IMR-90 (cell line): Measurements from ENCODE around the gene AUH.
A peak's percentile ranks its signal among the peaks of the same experiment; 100 is the strongest.

Source experiments
- CEBPB ChIP-seq: IDR thresholded peaks from 2 replicates; pipeline ENCODE4 v1.6.1; 2012; ENCODE audit warnings: low read depth, low read length, improper control_type of control experiment
- CHD1 ChIP-seq: IDR thresholded peaks from 2 replicates; pipeline ENCODE4 v1.6.1; 2012; ENCODE audit warnings: low read depth, low read length, improper control_type of control experiment
- MAFK ChIP-seq: IDR thresholded peaks from 2 replicates; pipeline ENCODE4 v1.6.1; 2012; ENCODE audit warnings: low read depth, low read length, improper control_type of control experiment
- MAZ ChIP-seq: IDR thresholded peaks from 2 replicates; pipeline ENCODE4 v1.6.1; 2012; ENCODE audit warnings: low read depth, mild to moderate bottlenecking, low read length, improper control_type of control experiment, moderate library complexity, borderline replicate concordance
- MXI1 ChIP-seq: IDR thresholded peaks from 2 replicates; pipeline ENCODE4 v1.6.1; 2012; ENCODE audit warnings: low read depth, mild to moderate bottlenecking, low read length, moderate library complexity, borderline replicate concordance
- POLR2A ChIP-seq: IDR thresholded peaks from 2 replicates; pipeline ENCODE4 v1.6.1; 2012; ENCODE audit warnings: mild to moderate bottlenecking, low read depth, low read length
- RAD21 ChIP-seq: IDR thresholded peaks from 2 replicates; pipeline ENCODE4 v1.6.1; 2012; ENCODE audit warnings: low read length, improper control_type of control experiment
- RCOR1 ChIP-seq: IDR thresholded peaks from 2 replicates; pipeline ENCODE4 v1.6.1; 2012; ENCODE audit warnings: mild to moderate bottlenecking, low read length, improper control_type of control experiment; ENCODE audit not compliant: insufficient replicate concordance
- RFX5 ChIP-seq: IDR thresholded peaks from 2 replicates; pipeline ENCODE4 v1.8.0; 2012; ENCODE audit warnings: low read depth, mild to moderate bottlenecking, low read length, moderate library complexity
- SMC3 ChIP-seq: fragments of 150-350 bp; IDR thresholded peaks from 2 replicates; pipeline ENCODE4 v1.6.1; 2016; ENCODE audit warnings: low read depth, mild to moderate bottlenecking, antibody characterized with exemption, low read length, moderate library complexity
- TF ChIP-seq, protein P1 (sequence below): conservative IDR thresholded peaks from 2 replicates; pipeline ENCODE4 v1.5.1; 2012; ENCODE audit warnings: mild to moderate bottlenecking, low read depth, low read length, improper control_type of control experiment
- TF ChIP-seq, protein P2 (sequence below): fragments of 150-350 bp; IDR thresholded peaks from 2 replicates; pipeline ENCODE4 v1.6.1; 2017; ENCODE audit warnings: mild to moderate bottlenecking, antibody characterized with exemption, low read length, low read depth

DNA sequence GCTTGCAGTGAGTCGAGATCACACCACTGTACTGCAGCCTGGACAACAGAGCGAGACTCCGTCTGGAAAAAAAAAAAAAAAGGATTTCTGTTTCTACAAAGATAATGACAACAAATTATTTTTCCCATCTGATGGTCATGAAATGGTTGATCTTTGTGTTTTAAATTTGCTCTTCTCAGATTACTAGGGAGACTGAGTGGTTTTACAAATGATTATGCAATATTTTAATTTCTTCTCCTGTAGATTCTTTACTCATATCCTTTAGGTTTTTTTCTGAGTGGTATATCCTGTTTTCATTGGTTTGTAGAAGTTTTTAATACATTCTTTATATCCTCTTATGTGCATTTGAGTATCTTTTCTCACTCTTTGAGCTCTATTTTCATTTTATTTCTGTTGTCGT, 20.6 kb upstream of the AUH start:
- TF ChIP-seq, protein P1, sequence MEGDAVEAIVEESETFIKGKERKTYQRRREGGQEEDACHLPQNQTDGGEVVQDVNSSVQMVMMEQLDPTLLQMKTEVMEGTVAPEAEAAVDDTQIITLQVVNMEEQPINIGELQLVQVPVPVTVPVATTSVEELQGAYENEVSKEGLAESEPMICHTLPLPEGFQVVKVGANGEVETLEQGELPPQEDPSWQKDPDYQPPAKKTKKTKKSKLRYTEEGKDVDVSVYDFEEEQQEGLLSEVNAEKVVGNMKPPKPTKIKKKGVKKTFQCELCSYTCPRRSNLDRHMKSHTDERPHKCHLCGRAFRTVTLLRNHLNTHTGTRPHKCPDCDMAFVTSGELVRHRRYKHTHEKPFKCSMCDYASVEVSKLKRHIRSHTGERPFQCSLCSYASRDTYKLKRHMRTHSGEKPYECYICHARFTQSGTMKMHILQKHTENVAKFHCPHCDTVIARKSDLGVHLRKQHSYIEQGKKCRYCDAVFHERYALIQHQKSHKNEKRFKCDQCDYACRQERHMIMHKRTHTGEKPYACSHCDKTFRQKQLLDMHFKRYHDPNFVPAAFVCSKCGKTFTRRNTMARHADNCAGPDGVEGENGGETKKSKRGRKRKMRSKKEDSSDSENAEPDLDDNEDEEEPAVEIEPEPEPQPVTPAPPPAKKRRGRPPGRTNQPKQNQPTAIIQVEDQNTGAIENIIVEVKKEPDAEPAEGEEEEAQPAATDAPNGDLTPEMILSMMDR = no peak
- TF ChIP-seq RAD21 (no peak), RFX5 (no peak), MXI1 (no peak), POLR2A (no peak), RCOR1 (no peak), CEBPB (peak; percentile 65), MAFK (no peak), MAZ (no peak), CHD1 (no peak), SMC3 (no peak)
- TF ChIP-seq, protein P2, sequence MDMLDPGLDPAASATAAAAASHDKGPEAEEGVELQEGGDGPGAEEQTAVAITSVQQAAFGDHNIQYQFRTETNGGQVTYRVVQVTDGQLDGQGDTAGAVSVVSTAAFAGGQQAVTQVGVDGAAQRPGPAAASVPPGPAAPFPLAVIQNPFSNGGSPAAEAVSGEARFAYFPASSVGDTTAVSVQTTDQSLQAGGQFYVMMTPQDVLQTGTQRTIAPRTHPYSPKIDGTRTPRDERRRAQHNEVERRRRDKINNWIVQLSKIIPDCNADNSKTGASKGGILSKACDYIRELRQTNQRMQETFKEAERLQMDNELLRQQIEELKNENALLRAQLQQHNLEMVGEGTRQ = no peak
